Caco-2 (cell line): Measurements from ENCODE around the gene PITX2. TPM values are rescaled to one million over a fixed set of nuclear protein-coding genes. Genes with fewer than 3 reads are reported as not detected.

ENCODE experiments used
- Bru-seq: library from RNA; stranded (reverse); fragments of 400-500 nt; gene quantifications from one replicate; lab custom pipeline; 2021; lab: Mats Ljungman, UMichigan
- BruChase-seq, 2 experiments: library from RNA; stranded (reverse); fragments of 400-500 nt; gene quantifications; one replicate each; lab custom pipeline; 2021; lab: Mats Ljungman, UMichigan
- BruUV-seq: library from RNA; stranded (reverse); fragments of 400-500 nt; replicated peaks from 2 replicates; lab custom pipeline; 2021; lab: Mats Ljungman, UMichigan
- CTCF ChIA-PET: fragments of 300-600 bp; sonication (Branson Sonifier 250); formaldehyde crosslinking; loops from one replicate; lab custom pipeline; 2022; ENCODE audit warnings: antibody characterized with exemption; lab: Charles Lee
- POLR2A ChIA-PET: fragments of 300-600 bp; sonication (Branson Sonifier 250); formaldehyde crosslinking; loops from one replicate; lab custom pipeline; 2022; ENCODE audit warnings: antibody characterized with exemption; lab: Charles Lee
- DNase-seq, 2 experiments: peaks; one replicate each; pipeline versions ENCODE4 v3.0.0 to v3.0.0-alpha.2; 2020 to 2022
- H3K27me3 ChIP-seq: replicated peaks from 2 replicates; pipeline ENCODE4 v1.6.0; 2011; ENCODE audit warnings: low read length; ENCODE audit not compliant: control insufficient read depth, insufficient read depth
- H3K36me3 ChIP-seq: 2 replicates; pipeline ENCODE4 v1.5.1; 2011; ENCODE audit warnings: low read length; ENCODE audit not compliant: control insufficient read depth, insufficient read depth
- H3K4me1 ChIP-seq: fragments of 250-450 bp; sonication (Bioruptor Pico); 2 replicates; pipeline ENCODE4 v1.5.1; 2020; ENCODE audit warnings: mild to moderate bottlenecking
- H3K4me3 ChIP-seq: 2 replicates; pipeline ENCODE4 v1.5.1; 2011; ENCODE audit warnings: low read depth, mild to moderate bottlenecking, control low read depth, low read length
- H3K9me3 ChIP-seq: fragments of 250-450 bp; sonication (Bioruptor Pico); 2 replicates; pipeline ENCODE4 v1.5.1; 2020; ENCODE audit warnings: mild to moderate bottlenecking, moderate library complexity
- H3K27ac Mint-ChIP-seq: one replicate; pipeline ENCODE4 v1.8.0; 2022; ENCODE audit warnings: mixed read lengths; ENCODE audit not compliant: unreplicated experiment
- H3K27me3 Mint-ChIP-seq: one replicate; pipeline ENCODE4 v1.8.0; 2022; ENCODE audit warnings: mixed read lengths; ENCODE audit not compliant: insufficient read depth, unreplicated experiment
- H3K36me3 Mint-ChIP-seq: one replicate; pipeline ENCODE4 v1.8.0; 2022; ENCODE audit warnings: mild to moderate bottlenecking, mixed read lengths; ENCODE audit not compliant: insufficient read depth, unreplicated experiment
- H3K4me1 Mint-ChIP-seq: one replicate; pipeline ENCODE4 v1.8.0; 2022; ENCODE audit warnings: low read depth, mixed read lengths; ENCODE audit not compliant: unreplicated experiment
- H3K4me3 Mint-ChIP-seq: one replicate; pipeline ENCODE4 v1.8.0; 2022; ENCODE audit warnings: mild to moderate bottlenecking, moderate library complexity, mixed read lengths; ENCODE audit not compliant: unreplicated experiment
- H3K9me3 Mint-ChIP-seq: one replicate; pipeline ENCODE4 v1.8.0; 2022; ENCODE audit warnings: mixed read lengths; ENCODE audit not compliant: unreplicated experiment
- CTCF ChIP-seq, 2 experiments: fragments of 200-600 bp in 1 of 2; IDR thresholded peaks; 1 replicate in 1 of 2; 2 replicates in 1 of 2; pipeline versions ENCODE4 v1.5.1 to v1.8.0; 2011 to 2022; ENCODE audit warnings: antibody characterized with exemption in 1 of 2, control low read depth in 1 of 2, inconsistent platforms in 1 of 2, low read depth in 1 of 2, low read length in 1 of 2, mild to moderate bottlenecking in 1 of 2, moderate library complexity in 1 of 2; ENCODE audit not compliant: insufficient read depth in 1 of 2, severe bottlenecking in 1 of 2, unreplicated experiment in 1 of 2
- intact Hi-C: fragments of 100-400 bp; cut with micrococcal nuclease; formaldehyde crosslinking; loops from one replicate; pipeline ENCODE4 v1.10.0; 2022; ENCODE audit not compliant: unreplicated experiment
- long read RNA-seq: library from polyadenylated mRNA; stranded (forward); transcript quantifications from one replicate; pipeline ENCODE4 v2.0.0, GENCODE V29; 2022
- total RNA-seq: library from RNA; stranded (reverse); gene quantifications from 2 replicates; pipeline ENCODE4 v1.2.3, GENCODE V29; 2022

The PITX2 gene
- total RNA-seq (76.8 and 82.8 TPM in 2 replicates), Bru-seq, nascent RNA (percentile 91 among the genes with signal in this experiment), BruChase-seq, experiment 1, labeled RNA remaining after a 2-hour chase (percentile 83 among the genes with signal in this experiment), BruChase-seq, experiment 2, labeled RNA remaining after a 6-hour chase (percentile 66 among the genes with signal in this experiment)
- long read RNA-seq, transcript PITX2-215 (3 exons, 2,294 nt): minor isoform, 17 of 245 reads
- long read RNA-seq, transcript PITX2-210 (1 exons, 1,398 nt): minor isoform, 9 of 245 reads
- long read RNA-seq, transcript PITX2-204 (5 exons, 1,897 nt): major isoform, 102 of 245 reads
- long read RNA-seq, transcript PITX2-203 (4 exons, 2,100 nt): minor isoform, 92 of 245 reads
- long read RNA-seq, partial matches to known transcripts: 12 of 245 reads
- long read RNA-seq, other reads (novel, unspliced or antisense): 12 of 245 reads

GRCh38 chr4:110622841-110623717 lies at the start of gene PITX2:
Gene PITX2 (minus strand): TSS chr4:110623077. CDS start chr4:110622460, 617 bp downstream.
- H3K4me3 Mint-ChIP-seq: peak within 1 kb of the TSS; percentile 92
- peak within 1 kb of the TSS; percentile 86 for H3K27ac Mint-ChIP-seq
- H3K27me3 Mint-ChIP-seq: no peaks in the 10 kb centered on the region
- H3K36me3 Mint-ChIP-seq: peaks cover 97% of the 10 kb centered on the region
- POLR2A ChIA-PET: interaction anchor here (0.8 to 1.2 kb wide), 3 partner anchors 12 to 198 kb away, joined by 3 to 4 read pairs (median 3); no protein-coding TSS in a partner anchor
- CTCF ChIA-PET: no interaction called here
- peaks cover 6% of the 10 kb centered on the region for H3K36me3 ChIP-seq
- peaks cover 47% of the 10 kb centered on the region for H3K4me1 Mint-ChIP-seq
- TSS peak; percentile 89 for BruUV-seq
- no peak for TF ChIP-seq CTCF (IDR thresholded peaks at IDR 0.05; ENCODE audit: insufficient read depth in 1 of 2, low read depth in 1 of 2, low read length in 1 of 2, severe bottlenecking in 1 of 2, unreplicated experiment in 1 of 2)
- peaks cover 44% of the 10 kb centered on the region for H3K4me1 ChIP-seq
- H3K4me3 ChIP-seq: peak within 1 kb of the TSS; percentile 58
- no peaks in the 10 kb centered on the region for H3K9me3 ChIP-seq
- H3K9me3 Mint-ChIP-seq: no peaks in the 10 kb centered on the region
- DNase-seq: peak; percentile 99
- intact Hi-C loops: loop anchor here (1.0 to 10.0 kb wide), 5 partner anchors 13 to 428 kb away; partner anchors contain the start of gene ELOVL6
- no peaks in the 10 kb centered on the region for H3K27me3 ChIP-seq

DNA sequence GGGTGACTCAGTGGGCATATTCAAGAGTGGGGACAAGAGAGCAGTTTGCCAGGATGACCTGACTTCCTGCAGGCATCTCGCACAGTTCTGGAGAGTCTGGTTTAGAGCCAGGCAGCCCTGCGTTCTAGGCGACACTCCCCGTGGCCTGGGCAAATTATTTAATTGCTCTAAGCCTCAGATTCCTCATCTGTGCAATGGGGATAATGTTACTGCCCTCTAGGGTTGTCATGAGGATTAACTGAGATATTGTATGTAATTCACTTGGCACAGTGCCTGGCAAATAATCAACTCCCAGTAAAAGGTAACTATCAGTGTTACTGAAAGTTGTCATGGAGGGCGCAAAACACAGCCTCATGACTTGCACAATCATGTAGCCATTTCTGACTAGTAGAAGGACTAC lies 48.8 kb upstream of the PITX2 start:
- ChIA-PET CTCF (no interaction called here), POLR2A (no interaction called here)
- DNase-seq: no peak
- BruUV-seq: no TSS peak
- Histone ChIP-seq H3K36me3 (no peaks in the 10 kb centered on the region), H3K9me3 (no peaks in the 10 kb centered on the region), H3K27me3 (no peaks in the 10 kb centered on the region), H3K4me1 (0 out of 2 replicates have a peak, but pooled peaks cover 14% of the 10 kb centered on the region), H3K4me3 (no peak overlapping the region)
- Mint-ChIP-seq H3K27me3 (no peaks in the 10 kb centered on the region), H3K27ac (no peak overlapping the region), H3K9me3 (no peaks in the 10 kb centered on the region), H3K36me3 (no peaks in the 10 kb centered on the region), H3K4me1 (peaks cover 7% of the 10 kb centered on the region), H3K4me3 (no peak overlapping the region)
- TF ChIP-seq CTCF (IDR thresholded peaks at IDR 0.05; ENCODE audit: insufficient read depth in 1 of 2, low read depth in 1 of 2, low read length in 1 of 2, severe bottlenecking in 1 of 2, unreplicated experiment in 1 of 2): no peak
- intact Hi-C loops: no loop called here

DNA sequence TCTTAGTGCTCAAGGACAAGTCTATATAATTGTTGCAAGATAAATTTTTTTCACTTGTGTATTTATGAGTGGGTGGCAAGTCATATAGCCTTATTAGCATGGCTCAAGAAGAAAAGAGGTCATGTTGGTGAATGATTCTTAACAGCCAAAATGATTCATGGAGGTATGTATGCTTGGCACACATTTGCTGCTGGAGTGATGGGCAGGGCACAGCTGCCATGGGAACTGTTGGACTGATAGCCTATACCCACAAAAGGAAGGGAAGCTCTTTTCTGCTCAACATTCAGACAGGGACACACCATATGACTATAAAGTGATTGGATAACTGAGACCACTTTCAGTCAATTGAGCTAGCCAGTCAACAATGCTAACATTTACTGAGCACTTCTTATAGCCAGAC lies 46.8 kb upstream of the PITX2 start:
- BruUV-seq: no TSS peak
- DNase-seq: no peak

More for the DNA sequence above, 46.8 kb upstream of the PITX2 start:
- Histone ChIP-seq H3K4me3 (no peak overlapping the region), H3K27me3 (no peaks in the 10 kb centered on the region), H3K4me1 (0 out of 2 replicates have a peak, but pooled peaks cover 14% of the 10 kb centered on the region), H3K36me3 (no peaks in the 10 kb centered on the region), H3K9me3 (no peaks in the 10 kb centered on the region)
- Mint-ChIP-seq H3K27ac (no peak overlapping the region), H3K4me3 (no peak overlapping the region), H3K36me3 (no peaks in the 10 kb centered on the region), H3K4me1 (peaks cover 8% of the 10 kb centered on the region), H3K27me3 (no peaks in the 10 kb centered on the region), H3K9me3 (no peaks in the 10 kb centered on the region)
- intact Hi-C loops: no loop called here
- CTCF ChIA-PET: no interaction called here
- TF ChIP-seq CTCF (IDR thresholded peaks at IDR 0.05; ENCODE audit: insufficient read depth in 1 of 2, low read depth in 1 of 2, low read length in 1 of 2, severe bottlenecking in 1 of 2, unreplicated experiment in 1 of 2): no peak
- POLR2A ChIA-PET: no interaction called here
